ENCODE results near the gene SEMA4B. TPM values are rescaled to one million over a fixed set of nuclear protein-coding genes. Genes with fewer than 3 reads are reported as not detected.

Gene SEMA4B
- polyA plus RNA-seq, 1 experiment, result 13.5 TPM

GRCh38 chr15:90200534-90201129 is 498 bp upstream of the SEMA4B start:
- DNase-seq (ENCODE audit: low read depth, low spot score), result no peak
- Histone ChIP-seq H3K27ac (ENCODE audit: low read depth, low read length) (no peak overlapping the region), H3K4me3 (ENCODE audit: low read depth, low read length) (peak overlapping the region; percentile 77), H3K9me3 (ENCODE audit: control insufficient read depth, insufficient read depth, low read length) (no peaks in the 10 kb centered on the region; the same call in 1 of the 2 replicates), H3K27me3 (ENCODE audit: control insufficient read depth, insufficient read depth, low read length) (no peaks in the 10 kb centered on the region)
- ChIA-PET POLR2A (interaction anchor here (1.0 to 1.8 kb wide), 4 partner anchors 9 to 197 kb away, joined by 3 to 7 read pairs (median 4); partner anchors contain the start of gene IDH2), CTCF (interaction anchor here (1.8 to 2.2 kb wide), 2 partner anchors 21 to 33 kb away, joined by 6 to 12 read pairs; partner anchors contain the start of gene CIB1)
- TF ChIP-seq CTCF (IDR thresholded peaks at IDR 0.05; ENCODE audit: low read depth, low read length), result no peak

- no peak for TF ChIP-seq CTCF (IDR thresholded peaks at IDR 0.05; ENCODE audit: low read depth, low read length)
- ChIA-PET POLR2A (interaction anchor here (1.2 to 1.8 kb wide), 3 partner anchors 10 to 100 kb away, joined by 3 to 7 read pairs (median 4); partner anchors contain the start of gene IDH2), CTCF (interaction anchor here (0.8 to 2.2 kb wide), 3 partner anchors 13 to 31 kb away, joined by 3 to 12 read pairs (median 6); partner anchors contain the start of gene CIB1)
- DNase-seq (ENCODE audit: low read depth, low spot score), result no peak
- Histone ChIP-seq H3K27me3 (ENCODE audit: control insufficient read depth, insufficient read depth, low read length) (no peaks in the 10 kb centered on the region), H3K4me3 (ENCODE audit: low read depth, low read length) (peak overlapping the region; percentile 77), H3K27ac (ENCODE audit: low read depth, low read length) (no peak overlapping the region), H3K9me3 (ENCODE audit: control insufficient read depth, insufficient read depth, low read length) (no peaks in the 10 kb centered on the region; the same call in 1 of the 2 replicates)
Observed at GRCh38 chr15:90201944-90202375, 830 bp downstream of the SEMA4B start.

- ChIA-PET CTCF (interaction anchor here (3.9 kb wide), 1 partner anchor 19 kb away, joined by 17 read pairs; no protein-coding TSS in a partner anchor), POLR2A (no interaction called here)
- H3K27ac ChIP-seq (ENCODE audit: low read depth, low read length), result no peak overlapping the region
Observed at GRCh38 chr15:90202929-90203328, 1.8 kb downstream of the SEMA4B start.

GRCh38 chr15:90203473-90203872 is 2.3 kb downstream of the SEMA4B start:
- Histone ChIP-seq H3K9me3 (ENCODE audit: control insufficient read depth, insufficient read depth, low read length) (no peaks in the 10 kb centered on the region; the same call in 1 of the 2 replicates), H3K27ac (ENCODE audit: low read depth, low read length) (no peak overlapping the region), H3K27me3 (ENCODE audit: control insufficient read depth, insufficient read depth, low read length) (no peaks in the 10 kb centered on the region), H3K4me3 (ENCODE audit: low read depth, low read length) (no peak overlapping the region)
- POLR2A ChIA-PET, result no interaction called here
- no peak for DNase-seq (ENCODE audit: low read depth, low spot score)
- CTCF ChIA-PET, result interaction anchor here (3.9 kb wide), 1 partner anchor 18 kb away, joined by 17 read pairs; no protein-coding TSS in a partner anchor
- no peak for TF ChIP-seq CTCF (IDR thresholded peaks at IDR 0.05; ENCODE audit: low read depth, low read length)

More at GRCh38 chr15:90202929-90203328, 1.8 kb downstream of the SEMA4B start:
- H3K27me3 ChIP-seq (ENCODE audit: control insufficient read depth, insufficient read depth, low read length), result no peaks in the 10 kb centered on the region
- DNase-seq (ENCODE audit: low read depth, low spot score), result no peak
- peak overlapping the region; percentile 77; the same call in 1 of the 2 replicates for H3K4me3 ChIP-seq (ENCODE audit: low read depth, low read length)
- TF ChIP-seq CTCF (IDR thresholded peaks at IDR 0.05; ENCODE audit: low read depth, low read length), result no peak
- no peaks in the 10 kb centered on the region; the same call in 1 of the 2 replicates for H3K9me3 ChIP-seq (ENCODE audit: control insufficient read depth, insufficient read depth, low read length)

- no peak for TF ChIP-seq CTCF (IDR thresholded peaks at IDR 0.05; ENCODE audit: low read depth, low read length)
Observed at GRCh38 chr15:90203922-90204321, 2.8 kb downstream of the SEMA4B start.

More at GRCh38 chr15:90203922-90204321, 2.8 kb downstream of the SEMA4B start:
- H3K27ac ChIP-seq (ENCODE audit: low read depth, low read length), result no peak overlapping the region
- CTCF ChIA-PET, result interaction anchor here (3.9 kb wide), 1 partner anchor 18 kb away, joined by 17 read pairs; no protein-coding TSS in a partner anchor
- H3K4me3 ChIP-seq (ENCODE audit: low read depth, low read length), result no peak overlapping the region
- DNase-seq (ENCODE audit: low read depth, low spot score), result no peak
- no peaks in the 10 kb centered on the region for H3K27me3 ChIP-seq (ENCODE audit: control insufficient read depth, insufficient read depth, low read length)
- no peaks in the 10 kb centered on the region; the same call in 1 of the 2 replicates for H3K9me3 ChIP-seq (ENCODE audit: control insufficient read depth, insufficient read depth, low read length)
- POLR2A ChIA-PET, result no interaction called here
